Astrocyte (in vitro differentiated cells and primary cell): ENCODE measurements around the gene MAN1A1.

Experiments
- EZH2 ChIP-seq: IDR thresholded peaks from 2 replicates; pipeline ENCODE4 v1.6.1; 2012; ENCODE audit warnings: mild to moderate bottlenecking, low read length, inconsistent platforms; ENCODE audit not compliant: insufficient read depth
- TF ChIP-seq, protein P1 (sequence below): IDR thresholded peaks from 2 replicates; pipeline ENCODE4 v1.5.1; 2011; ENCODE audit warnings: low read depth, mild to moderate bottlenecking, inconsistent platforms, low read length, moderate library complexity; ENCODE audit not compliant: insufficient read depth

GRCh38 chr6:119224095-119224701 lies 125.4 kb downstream of the MAN1A1 start:
- no peak for TF ChIP-seq EZH2
- TF ChIP-seq, protein P1, sequence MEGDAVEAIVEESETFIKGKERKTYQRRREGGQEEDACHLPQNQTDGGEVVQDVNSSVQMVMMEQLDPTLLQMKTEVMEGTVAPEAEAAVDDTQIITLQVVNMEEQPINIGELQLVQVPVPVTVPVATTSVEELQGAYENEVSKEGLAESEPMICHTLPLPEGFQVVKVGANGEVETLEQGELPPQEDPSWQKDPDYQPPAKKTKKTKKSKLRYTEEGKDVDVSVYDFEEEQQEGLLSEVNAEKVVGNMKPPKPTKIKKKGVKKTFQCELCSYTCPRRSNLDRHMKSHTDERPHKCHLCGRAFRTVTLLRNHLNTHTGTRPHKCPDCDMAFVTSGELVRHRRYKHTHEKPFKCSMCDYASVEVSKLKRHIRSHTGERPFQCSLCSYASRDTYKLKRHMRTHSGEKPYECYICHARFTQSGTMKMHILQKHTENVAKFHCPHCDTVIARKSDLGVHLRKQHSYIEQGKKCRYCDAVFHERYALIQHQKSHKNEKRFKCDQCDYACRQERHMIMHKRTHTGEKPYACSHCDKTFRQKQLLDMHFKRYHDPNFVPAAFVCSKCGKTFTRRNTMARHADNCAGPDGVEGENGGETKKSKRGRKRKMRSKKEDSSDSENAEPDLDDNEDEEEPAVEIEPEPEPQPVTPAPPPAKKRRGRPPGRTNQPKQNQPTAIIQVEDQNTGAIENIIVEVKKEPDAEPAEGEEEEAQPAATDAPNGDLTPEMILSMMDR: no peak
